Breast epithelium (tissue), 4 donors: ENCODE measurements around the gene PCBP4. TPM values are rescaled to one million over a fixed set of nuclear protein-coding genes. Genes with fewer than 3 reads are reported as not detected.

Experiments
- DNase-seq, 2 donors: peaks; one replicate each; pipeline ENCODE4 v3.0.0-alpha.2; 2019; ENCODE audit warnings: low spot score in 2 of 2
- H3K27ac ChIP-seq, 2 donors: fragments of 200-600 bp; sonication (generic) in 1 of 2; one replicate each; pipeline ENCODE4 v1.5.1; 2016 to 2019; ENCODE audit warnings: mild to moderate bottlenecking in 1 of 2
- H3K27me3 ChIP-seq, 2 donors: fragments of 200-600 bp; sonication (generic) in 1 of 2; one replicate each; pipeline versions ENCODE4 v1.5.1 to v1.6.0; 2017 to 2019; ENCODE audit warnings: control low read depth in 1 of 2, mild to moderate bottlenecking in 1 of 2
- H3K36me3 ChIP-seq: fragments of 200-600 bp; one replicate; pipeline ENCODE4 v1.5.1; 2019
- H3K4me1 ChIP-seq, 2 donors: fragments of 200-600 bp; sonication (generic); one replicate each; pipeline ENCODE4 v1.5.1; 2016 to 2019; ENCODE audit warnings: control low read depth in 1 of 2
- H3K4me3 ChIP-seq, 3 donors: fragments of 200-600 bp; sonication (generic); 1 replicate in 2 of 3; 2 replicates in 1 of 3; pipeline ENCODE4 v1.5.1; 2016 to 2019; ENCODE audit warnings: mild to moderate bottlenecking in 3 of 3, moderate library complexity in 2 of 3
- H3K9me3 ChIP-seq, 2 donors: fragments of 200-600 bp; sonication (generic) in 1 of 2; one replicate each; pipeline ENCODE4 v1.5.1; 2016 to 2019; ENCODE audit warnings: control low read depth in 1 of 2
- CTCF ChIP-seq, 3 donors: fragments of 450-650 bp; IDR thresholded peaks; one replicate each; pipeline ENCODE4 v1.5.1; 2016 to 2017; ENCODE audit warnings: antibody characterized with exemption in 3 of 3, mild to moderate bottlenecking in 3 of 3, moderate library complexity in 3 of 3
- POLR2A ChIP-seq: fragments of 450-650 bp; IDR thresholded peaks from one replicate; pipeline ENCODE4 v1.6.1; 2016; ENCODE audit warnings: antibody characterized with exemption, mild to moderate bottlenecking, moderate library complexity
- POLR2AphosphoS5 ChIP-seq, 3 donors: sonication (generic); formaldehyde crosslinking; IDR thresholded peaks; one replicate each; pipeline ENCODE4 v1.6.1; 2017; ENCODE audit warnings: antibody characterized with exemption in 3 of 3
- intact Hi-C: fragments of 100-400 bp; cut with DNase I; formaldehyde crosslinking; loops from one replicate; pipeline ENCODE4 v1.15.1; 2023; ENCODE audit warnings: low total_unique reads
- total RNA-seq, 3 donors: library from RNA; depleted of rRNA; stranded (reverse); fragments of >200 nt; gene quantifications; one replicate each; pipeline ENCODE4 v1.1.0, GENCODE V29; 2016

PCBP4 gene
- total RNA-seq, 3 donors from 2014 or later: 36.2 to 51.8 (median 51.2) TPM

GRCh38 chr3:51982838-51983577, 15.8 kb upstream of the PCBP4 start, which contains the start of gene ACY1:
Gene ACY1 (plus strand): TSS chr3:51983535. CDS start chr3:51984065, 530 bp downstream.
- intact Hi-C loops: no loop called here
- Histone ChIP-seq H3K4me1 (peaks cover 4 to 17% of the 10 kb centered on the region in 2 donors), H3K27me3 (no peaks in the 10 kb centered on the region), H3K27ac (peak within 1 kb of the TSS; percentile 95 to 97), H3K4me3 (peak within 1 kb of the TSS; percentile 52 to 74 (median 69)), H3K9me3 (no peaks in the 10 kb centered on the region), H3K36me3 (no peaks in the 10 kb centered on the region)
- DNase-seq: peak; percentile 79 to 80
- TF ChIP-seq CTCF (IDR thresholded peaks at IDR 0.05): peak in 1 of 3 donors; percentile 6
- TF ChIP-seq POLR2AphosphoS5 (IDR thresholded peaks at IDR 0.05): peak; percentile 42 to 69 (median 59)
- TF ChIP-seq POLR2A: no peak

GRCh38 chr3:51982352-51982837, 15.1 kb upstream of the PCBP4 start:
- TF ChIP-seq CTCF (IDR thresholded peaks at IDR 0.05): peak in 2 of 3 donors; percentile 35 to 36
- TF ChIP-seq POLR2A: no peak
- H3K36me3 ChIP-seq: no peaks in the 10 kb centered on the region
- peaks cover 4 to 17% of the 10 kb centered on the region in 2 donors for H3K4me1 ChIP-seq
- DNase-seq: no peak
- intact Hi-C loops: no loop called here
- H3K27ac ChIP-seq: peak overlapping the region; percentile 95 to 97
- no peaks in the 10 kb centered on the region for H3K9me3 ChIP-seq
- no peaks in the 10 kb centered on the region for H3K27me3 ChIP-seq
- peak overlapping the region; percentile 52 to 74 (median 69) for H3K4me3 ChIP-seq

DNA sequence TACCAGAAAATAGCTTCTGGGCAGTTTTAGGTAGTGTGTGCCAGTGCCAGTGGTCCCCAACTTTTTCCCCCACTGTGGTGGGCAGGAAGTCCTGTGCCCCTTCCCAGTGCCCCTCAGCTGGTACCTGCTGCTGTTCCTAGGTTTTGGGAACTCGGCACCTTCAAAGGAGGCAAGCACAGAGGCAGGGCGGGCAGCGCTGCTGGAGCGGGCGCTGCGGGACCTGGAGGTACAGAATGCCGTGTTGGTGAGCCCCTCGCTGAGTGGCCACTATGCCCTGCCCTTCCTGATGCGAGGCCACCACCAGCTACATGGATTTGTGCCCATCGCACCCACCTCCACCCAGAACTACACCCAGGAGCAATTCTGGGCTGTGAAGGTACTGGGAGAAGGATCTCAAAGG, 13.0 kb upstream of the PCBP4 start:
- DNase-seq: no peak
- Histone ChIP-seq H3K36me3 (no peaks in the 10 kb centered on the region), H3K27ac (peak overlapping the region in 1 of 2 donors; percentile 30), H3K4me1 (peaks cover 4 to 17% of the 10 kb centered on the region in 2 donors), H3K9me3 (no peaks in the 10 kb centered on the region), H3K27me3 (no peaks in the 10 kb centered on the region), H3K4me3 (no peak overlapping the region)
- TF ChIP-seq POLR2A: no peak
- no peak for TF ChIP-seq POLR2AphosphoS5 (IDR thresholded peaks at IDR 0.05)
- no peak for TF ChIP-seq CTCF (IDR thresholded peaks at IDR 0.05)
- intact Hi-C loops: no loop called here

DNA sequence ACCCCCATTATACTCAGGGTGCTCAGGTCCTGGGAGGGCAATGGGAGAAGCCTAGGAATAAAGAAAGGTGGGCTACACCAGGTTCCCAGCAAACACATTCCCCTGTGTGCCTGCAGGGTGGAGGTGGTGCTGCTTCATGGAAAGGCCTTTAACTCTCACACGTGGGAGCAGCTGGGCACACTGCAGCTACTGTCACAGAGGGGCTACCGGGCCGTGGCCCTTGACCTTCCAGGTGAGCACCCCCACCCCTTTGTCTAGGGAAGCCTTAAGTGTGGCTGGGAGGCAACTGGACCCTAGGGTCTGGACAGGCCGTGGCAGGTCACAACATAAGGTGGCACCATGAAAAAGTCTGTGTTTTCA, 10.9 kb upstream of the PCBP4 start:
- H3K27me3 ChIP-seq: no peaks in the 10 kb centered on the region
- DNase-seq: no peak
- intact Hi-C loops: no loop called here
- no peaks in the 10 kb centered on the region for H3K9me3 ChIP-seq
- no peak for TF ChIP-seq CTCF (IDR thresholded peaks at IDR 0.05)
- no peak for TF ChIP-seq POLR2A
- no peak for TF ChIP-seq POLR2AphosphoS5 (IDR thresholded peaks at IDR 0.05)
- peaks cover 7 to 14% of the 10 kb centered on the region in 2 donors for H3K4me1 ChIP-seq
- peak overlapping the region; percentile 45 to 96 for H3K27ac ChIP-seq
- no peaks in the 10 kb centered on the region for H3K36me3 ChIP-seq
- H3K4me3 ChIP-seq: no peak overlapping the region

DNA sequence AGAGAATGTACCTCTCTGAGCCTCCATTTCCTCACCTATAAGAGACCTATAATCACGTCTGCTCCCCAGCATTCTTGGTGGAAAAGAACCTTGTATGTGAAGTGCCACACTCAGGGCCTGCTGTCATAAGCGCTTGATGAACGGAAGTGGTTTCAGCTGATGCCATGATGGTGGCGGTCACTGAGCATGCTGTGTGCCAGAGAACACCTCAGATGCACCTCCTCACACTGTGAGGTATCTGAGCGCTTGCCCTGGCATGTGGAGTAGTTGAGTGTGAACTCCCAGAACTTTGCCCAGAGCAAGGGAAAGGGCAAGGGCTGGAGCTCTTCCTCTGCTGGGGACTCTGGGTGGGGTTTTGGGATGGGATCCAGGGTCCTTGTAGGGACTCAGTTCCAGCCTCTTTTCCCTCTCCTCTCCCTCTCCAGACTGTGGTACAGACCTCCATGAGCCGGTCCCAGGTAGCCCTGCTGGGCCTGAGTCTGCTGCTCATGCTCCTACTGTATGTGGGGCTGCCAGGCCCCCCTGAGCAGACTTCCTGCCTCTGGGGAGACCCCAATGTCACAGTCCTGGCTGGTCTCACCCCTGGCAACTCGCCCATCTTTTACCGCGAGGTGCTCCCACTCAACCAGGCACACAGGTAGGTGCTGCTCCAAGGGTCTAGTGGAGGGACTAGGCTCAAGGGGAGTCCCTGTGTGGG, 10.3 kb upstream of the PCBP4 start:
- intact Hi-C loops: no loop called here
- peaks cover 7 to 14% of the 10 kb centered on the region in 2 donors for H3K4me1 ChIP-seq

More for the DNA sequence above, 10.3 kb upstream of the PCBP4 start:
- no peaks in the 10 kb centered on the region for H3K36me3 ChIP-seq
- TF ChIP-seq POLR2AphosphoS5 (IDR thresholded peaks at IDR 0.05) (no peak), CTCF (IDR thresholded peaks at IDR 0.05) (no peak), POLR2A (no peak)
- peak in 1 of 2 donors; percentile 48 for DNase-seq
- H3K4me3 ChIP-seq: no peak overlapping the region
- peak overlapping the region; percentile 45 to 96 for H3K27ac ChIP-seq
- no peaks in the 10 kb centered on the region for H3K9me3 ChIP-seq
- H3K27me3 ChIP-seq: no peaks in the 10 kb centered on the region
